Activated naive CD8-positive, alpha-beta T cell treated with anti-CD3 and anti-CD28 coated beads, Interleukin-2, amount 10 ng/mL, durations not matched to agents 7 days and 5 days (primary cell): Measurements from ENCODE around the gene DSC1. TPM values are rescaled to one million over a fixed set of nuclear protein-coding genes. Genes with fewer than 3 reads are reported as not detected.

ENCODE experiments used
- ATAC-seq: fragments of 150-1000 bp; cut with Tn5 transposase; one replicate; pipeline ENCODE4 v1.10.0; 2021; ENCODE audit warnings: low read depth, moderate library complexity
- POLR2A ChIA-PET: fragments of 350-600 bp; sonication (Branson Sonifier 250); formaldehyde crosslinking; loops from one replicate; lab custom pipeline; 2021; ENCODE audit warnings: antibody characterized with exemption; lab: Charles Lee
- DNase-seq: peaks from one replicate; pipeline ENCODE4 v3.0.0; 2021
- H3K27ac Mint-ChIP-seq: one replicate; pipeline ENCODE4 v1.8.0; 2022; ENCODE audit warnings: mild to moderate bottlenecking, mixed read lengths
- H3K27me3 Mint-ChIP-seq: one replicate; pipeline ENCODE4 v1.8.0; 2022; ENCODE audit warnings: mild to moderate bottlenecking, moderate library complexity, mixed read lengths
- H3K36me3 Mint-ChIP-seq: one replicate; pipeline ENCODE4 v1.8.0; 2021; ENCODE audit warnings: mild to moderate bottlenecking, mixed read lengths
- H3K4me1 Mint-ChIP-seq: one replicate; pipeline ENCODE4 v1.8.0; 2021; ENCODE audit warnings: mixed read lengths
- H3K4me3 Mint-ChIP-seq: one replicate; pipeline ENCODE4 v1.8.0; 2022; ENCODE audit warnings: mild to moderate bottlenecking, moderate library complexity, mixed read lengths
- H3K9me3 Mint-ChIP-seq: one replicate; pipeline ENCODE4 v1.8.0; 2021; ENCODE audit warnings: mixed read lengths
- total RNA-seq, 2 experiments: library from RNA; stranded (reverse); gene quantifications; one replicate each; pipeline ENCODE4 v1.2.3, GENCODE V29; 2021

The DSC1 gene
- total RNA-seq, 2 experiments from 2014 or later = 0.61 to 0.71 TPM

DNA sequence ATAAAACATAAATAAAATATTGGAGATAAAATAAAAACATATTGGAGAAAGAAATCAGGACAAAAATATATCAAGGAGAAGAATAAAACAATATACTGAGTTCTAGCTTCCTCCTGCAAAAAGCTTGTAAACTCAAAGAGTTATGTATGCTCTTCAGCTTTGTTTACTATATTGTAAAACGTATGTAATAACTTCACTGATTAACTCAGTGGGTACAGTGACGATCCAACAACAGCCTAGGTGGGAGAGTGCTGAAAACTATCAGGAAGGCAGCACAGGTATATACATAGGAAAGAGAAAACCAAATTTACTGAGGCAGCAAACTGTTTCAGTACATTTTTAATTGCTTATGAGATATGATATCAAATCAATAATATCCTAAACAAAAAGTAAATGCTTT, 68.8 kb downstream of the DSC1 start:
- POLR2A ChIA-PET = no interaction called here
- no peak for DNase-seq
- no peak for ATAC-seq
- no peaks in the 10 kb centered on the region for H3K4me1 Mint-ChIP-seq
- H3K4me3 Mint-ChIP-seq = no peak overlapping the region
- H3K9me3 Mint-ChIP-seq = peaks cover 6% of the 10 kb centered on the region
- H3K27ac Mint-ChIP-seq = no peak overlapping the region
- no peaks in the 10 kb centered on the region for H3K27me3 Mint-ChIP-seq
- no peaks in the 10 kb centered on the region for H3K36me3 Mint-ChIP-seq

DNA sequence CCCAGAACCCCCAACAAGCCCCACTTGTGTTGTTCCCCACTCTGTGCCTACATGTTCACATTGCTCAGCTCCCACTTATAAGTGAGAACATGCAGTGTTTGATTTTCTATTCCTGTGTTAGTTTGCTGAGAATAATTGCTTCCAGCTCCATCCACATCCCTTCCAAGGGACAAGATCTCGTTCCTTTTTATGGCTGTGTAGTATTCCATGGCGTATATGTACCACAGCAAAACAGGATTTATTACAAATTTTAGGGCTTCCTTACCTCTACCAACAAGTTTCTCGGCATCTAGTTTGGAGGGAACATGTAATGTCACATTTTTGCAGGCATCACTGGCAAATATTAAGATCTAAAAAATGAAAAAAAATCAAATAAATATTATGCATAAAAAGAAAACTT, 69.4 kb downstream of the DSC1 start:
- no peaks in the 10 kb centered on the region for H3K4me1 Mint-ChIP-seq
- ATAC-seq = no peak

DNA sequence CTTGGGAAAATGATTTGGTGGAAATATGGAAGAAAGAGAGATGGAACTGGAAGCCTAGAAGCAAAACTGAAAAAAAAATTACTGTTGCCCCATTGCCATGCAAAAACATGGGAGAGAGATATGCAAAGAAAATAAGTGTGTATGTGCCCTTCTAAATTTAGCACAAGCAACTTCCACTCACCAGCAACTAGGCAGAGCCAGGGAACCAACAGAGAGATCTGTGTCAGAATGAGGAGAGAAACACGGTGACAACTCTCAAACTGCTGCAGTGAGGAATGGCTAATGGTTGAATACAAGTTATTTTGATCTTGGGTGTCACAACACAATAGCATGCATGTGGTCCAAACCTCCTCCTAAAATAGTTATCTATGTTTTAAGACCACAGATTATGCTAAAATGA, 71.3 kb downstream of the DSC1 start:
- no peak for DNase-seq
- no peaks in the 10 kb centered on the region for H3K27me3 Mint-ChIP-seq
- H3K36me3 Mint-ChIP-seq = no peaks in the 10 kb centered on the region
- H3K4me1 Mint-ChIP-seq = no peaks in the 10 kb centered on the region
- no peak overlapping the region for H3K27ac Mint-ChIP-seq
- H3K4me3 Mint-ChIP-seq = no peak overlapping the region
- POLR2A ChIA-PET = no interaction called here
- no peak for ATAC-seq
- H3K9me3 Mint-ChIP-seq = peaks cover 6% of the 10 kb centered on the region

More for the DNA sequence above, 69.4 kb downstream of the DSC1 start:
- no peaks in the 10 kb centered on the region for H3K27me3 Mint-ChIP-seq
- no peak overlapping the region for H3K27ac Mint-ChIP-seq
- POLR2A ChIA-PET = no interaction called here
- H3K4me3 Mint-ChIP-seq = no peak overlapping the region
- peaks cover 6% of the 10 kb centered on the region for H3K9me3 Mint-ChIP-seq
- no peaks in the 10 kb centered on the region for H3K36me3 Mint-ChIP-seq
- no peak for DNase-seq

DNA sequence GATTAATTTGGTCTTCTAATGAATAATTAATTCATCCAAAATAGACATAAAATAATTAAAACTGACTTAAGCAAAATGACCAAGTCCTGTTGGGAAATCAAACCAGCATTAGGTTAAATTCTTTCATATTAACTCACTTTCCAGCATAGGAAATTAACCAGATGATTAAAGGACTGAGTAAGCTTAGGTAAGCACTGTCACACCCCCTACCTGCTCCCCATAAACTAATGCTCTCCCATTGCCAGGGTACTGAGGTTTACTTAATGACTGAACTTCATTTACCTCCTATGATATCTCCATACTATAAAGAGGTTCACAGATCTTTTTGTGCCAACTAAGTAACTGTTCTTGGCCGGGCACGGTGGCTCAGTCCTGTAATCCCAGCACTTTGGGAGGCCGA, 74.1 kb downstream of the DSC1 start:
- Mint-ChIP-seq H3K27me3 (no peaks in the 10 kb centered on the region), H3K9me3 (peaks cover 2% of the 10 kb centered on the region), H3K27ac (no peak overlapping the region), H3K4me1 (no peaks in the 10 kb centered on the region), H3K36me3 (no peaks in the 10 kb centered on the region), H3K4me3 (no peak overlapping the region)
- DNase-seq (no peak), ATAC-seq (no peak)
- POLR2A ChIA-PET = no interaction called here

DNA sequence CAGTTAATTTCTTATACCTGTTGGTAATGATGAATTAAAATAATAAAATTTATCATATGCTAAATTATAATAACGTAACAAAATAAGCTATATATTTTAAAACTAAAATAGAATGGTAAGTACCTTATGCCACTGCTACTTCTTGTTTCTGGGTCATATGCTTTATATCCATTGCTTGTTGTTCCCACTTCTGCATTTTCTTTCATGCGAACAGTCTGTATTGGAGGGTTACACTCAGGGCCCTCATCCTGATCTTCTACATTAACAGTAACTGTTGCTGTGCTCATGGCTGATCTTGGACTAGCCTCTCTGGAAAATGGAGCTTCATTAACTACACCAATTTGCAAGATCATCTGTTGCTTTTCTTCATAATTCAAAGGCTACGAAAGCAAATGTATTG, 82.7 kb downstream of the DSC1 start:
- H3K4me3 Mint-ChIP-seq = no peak overlapping the region
- H3K9me3 Mint-ChIP-seq = peaks cover 2% of the 10 kb centered on the region
- ATAC-seq (no peak), DNase-seq (no peak)
- H3K27ac Mint-ChIP-seq = no peak overlapping the region
- H3K27me3 Mint-ChIP-seq = no peaks in the 10 kb centered on the region
- no peaks in the 10 kb centered on the region for H3K36me3 Mint-ChIP-seq
- POLR2A ChIA-PET = no interaction called here
- H3K4me1 Mint-ChIP-seq = no peaks in the 10 kb centered on the region

Other genes starting within 250 kb of the DSC1 start
- not detected for gene DSC3, start 120.1 kb downstream of the DSC1 start, total RNA-seq
- not detected for gene DSC2, start 60.4 kb downstream of the DSC1 start, total RNA-seq
- gene DSG1, start 155.3 kb upstream of the DSC1 start, total RNA-seq = not detected
- gene DSG4, start 213.9 kb upstream of the DSC1 start, total RNA-seq = not detected